WTC11 (cell line): ENCODE data around the gene RAPGEF5. TPM values are rescaled to one million over a fixed set of nuclear protein-coding genes. Genes with fewer than 3 reads are reported as not detected.

Experiments
- ATAC-seq: fragments of 200-7000 bp; cut with Tn5 transposase; 2 replicates; pipeline ENCODE4 v1.10.0; 2021; ENCODE audit warnings: mild to moderate bottlenecking, moderate library complexity
- CTCF ChIA-PET: fragments of 300-600 bp; sonication (Branson Sonifier 250); formaldehyde crosslinking; loops from one replicate; lab custom pipeline; 2021; ENCODE audit warnings: antibody characterized with exemption; lab: Charles Lee
- POLR2A ChIA-PET: fragments of 350-600 bp; sonication (Branson Sonifier 250); formaldehyde crosslinking; loops from one replicate; lab custom pipeline; 2021; ENCODE audit warnings: antibody characterized with exemption; lab: Charles Lee
- DNase-seq: peaks from one replicate; pipeline ENCODE4 v3.0.0; 2021; ENCODE audit warnings: low spot score
- H3K27ac Mint-ChIP-seq: 2 replicates; pipeline ENCODE4 v1.8.0; 2021; ENCODE audit warnings: mixed read lengths
- H3K27me3 Mint-ChIP-seq: 2 replicates; pipeline ENCODE4 v1.8.0; 2021; ENCODE audit warnings: low read depth, mild to moderate bottlenecking, moderate library complexity, mixed read lengths
- H3K36me3 Mint-ChIP-seq: 2 replicates; pipeline ENCODE4 v1.8.0; 2021; ENCODE audit warnings: mixed read lengths
- H3K4me1 Mint-ChIP-seq: 2 replicates; pipeline ENCODE4 v1.8.0; 2022; ENCODE audit warnings: mixed read lengths
- H3K4me3 Mint-ChIP-seq: 2 replicates; pipeline ENCODE4 v1.8.0; 2021; ENCODE audit warnings: mild to moderate bottlenecking, moderate library complexity, mixed read lengths
- H3K9me3 Mint-ChIP-seq: 2 replicates; pipeline ENCODE4 v1.8.0; 2021; ENCODE audit warnings: mixed read lengths
- AR ChIP-seq: fragments of 250-450 bp; sonication (Bioruptor Pico); IDR thresholded peaks from 2 replicates; pipeline ENCODE4 v1.9.0; 2021; ENCODE audit warnings: mild to moderate bottlenecking
- E2F1 ChIP-seq: sonication (generic); formaldehyde crosslinking; IDR thresholded peaks from 2 replicates; pipeline ENCODE4 v1.8.0; 2022; ENCODE audit warnings: mild to moderate bottlenecking, missing genetic modification reagents
- ETV6 ChIP-seq: sonication (generic); formaldehyde crosslinking; IDR thresholded peaks from 2 replicates; pipeline ENCODE4 v1.8.1; 2022; ENCODE audit warnings: mild to moderate bottlenecking, missing genetic modification reagents
- FOXK1 ChIP-seq: sonication (generic); formaldehyde crosslinking; IDR thresholded peaks from 2 replicates; pipeline ENCODE4 v1.8.0; 2022; ENCODE audit warnings: mild to moderate bottlenecking, moderate library complexity, missing genetic modification reagents
- FOXP1 ChIP-seq: sonication (generic); formaldehyde crosslinking; IDR thresholded peaks from 2 replicates; pipeline ENCODE4 v1.8.0; 2022; ENCODE audit warnings: missing genetic modification reagents, mild to moderate bottlenecking, moderate library complexity, borderline replicate concordance
- GRHL2 ChIP-seq: fragments of 250-450 bp; sonication (Bioruptor Pico); IDR thresholded peaks from 2 replicates; pipeline ENCODE4 v1.8.0; 2022; ENCODE audit warnings: mild to moderate bottlenecking, moderate library complexity; ENCODE audit not compliant: insufficient replicate concordance, severe bottlenecking
- HMGXB4 ChIP-seq: sonication (generic); formaldehyde crosslinking; IDR thresholded peaks from 2 replicates; pipeline ENCODE4 v1.8.1; 2023; ENCODE audit warnings: mild to moderate bottlenecking, moderate library complexity, missing genetic modification reagents
- IRF1 ChIP-seq: sonication (generic); formaldehyde crosslinking; IDR thresholded peaks from 2 replicates; pipeline ENCODE4 v1.8.0; 2023; ENCODE audit warnings: missing genetic modification reagents
- JAZF1 ChIP-seq: fragments of 250-450 bp; sonication (Bioruptor Pico); IDR thresholded peaks from 2 replicates; pipeline ENCODE4 v1.9.0; 2021; ENCODE audit warnings: moderate library complexity, mild to moderate bottlenecking, inconsistent platforms
- JUN ChIP-seq: sonication (generic); formaldehyde crosslinking; IDR thresholded peaks from 2 replicates; pipeline ENCODE4 v1.8.0; 2023; ENCODE audit warnings: mild to moderate bottlenecking, missing genetic modification reagents
- NFATC4 ChIP-seq: fragments of 250-450 bp; sonication (Bioruptor Pico); IDR thresholded peaks from 2 replicates; pipeline ENCODE4 v1.9.0; 2021; ENCODE audit warnings: mild to moderate bottlenecking
- NFYB ChIP-seq: sonication (generic); formaldehyde crosslinking; conservative IDR thresholded peaks from 2 replicates; pipeline ENCODE4 v1.8.0; 2022; ENCODE audit warnings: low read depth, missing genetic modification reagents
- PREB ChIP-seq: sonication (generic); formaldehyde crosslinking; IDR thresholded peaks from 2 replicates; pipeline ENCODE4 v1.8.1; 2022; ENCODE audit warnings: mild to moderate bottlenecking, missing genetic modification reagents, moderate library complexity, borderline replicate concordance
- ZBTB21 ChIP-seq: sonication (generic); formaldehyde crosslinking; IDR thresholded peaks from 2 replicates; pipeline ENCODE4 v1.8.1; 2023; ENCODE audit warnings: mild to moderate bottlenecking, missing genetic modification reagents, borderline replicate concordance
- ZNF219 ChIP-seq: sonication (generic); formaldehyde crosslinking; IDR thresholded peaks from 2 replicates; pipeline ENCODE4 v1.8.0; 2023; ENCODE audit warnings: missing genetic modification reagents, mild to moderate bottlenecking, borderline replicate concordance
- ZNF263 ChIP-seq: sonication (generic); formaldehyde crosslinking; IDR thresholded peaks from 2 replicates; pipeline ENCODE4 v1.8.1; 2022; ENCODE audit warnings: low read depth, mild to moderate bottlenecking, moderate library complexity, missing genetic modification reagents
- ZNF416 ChIP-seq: fragments of 250-450 bp; sonication (Bioruptor Pico); IDR thresholded peaks from 2 replicates; pipeline ENCODE4 v1.9.0; 2021; ENCODE audit warnings: mild to moderate bottlenecking, inconsistent platforms
- total RNA-seq: library from RNA; stranded (reverse); gene quantifications from 3 replicates; pipeline ENCODE4 v1.2.3, GENCODE V29; 2021

Gene RAPGEF5
- total RNA-seq, 1 experiment from 2014 or later: 12.3 TPM

GRCh38 chr7:22248111-22248809 lies 108.7 kb downstream of the RAPGEF5 start (continued):
- TF ChIP-seq ZNF263 (no peak), E2F1 (CRISPR knock-in tag) (no peak)
- TF ChIP-seq, all 79 proteins: peak for 0

GRCh38 chr7:22241805-22242390 lies 115.1 kb downstream of the RAPGEF5 start:
- POLR2A ChIA-PET: no interaction called here
- Mint-ChIP-seq H3K4me3 (no peak overlapping the region), H3K36me3 (peaks cover 12% of the 10 kb centered on the region), H3K27me3 (no peaks in the 10 kb centered on the region), H3K9me3 (peaks cover 16% of the 10 kb centered on the region), H3K4me1 (peaks cover 13% of the 10 kb centered on the region), H3K27ac (no peak overlapping the region)
- no peak for TF ChIP-seq FOXP1 (CRISPR knock-in tag)
- no peak for TF ChIP-seq JAZF1
- no peak for TF ChIP-seq NFYB (CRISPR knock-in tag)
- no peak for TF ChIP-seq NFATC4 (CRISPR knock-in tag)
- TF ChIP-seq FOXK1: no peak
- TF ChIP-seq PREB (CRISPR knock-in tag): no peak
- TF ChIP-seq IRF1 (CRISPR knock-in tag): no peak
- no peak for TF ChIP-seq ZNF416 (CRISPR knock-in tag)
- no peak for TF ChIP-seq ETV6 (CRISPR knock-in tag)
- no peak for TF ChIP-seq AR
- TF ChIP-seq ZBTB21 (CRISPR knock-in tag): no peak
- TF ChIP-seq JUN (CRISPR knock-in tag): no peak
- no peak for TF ChIP-seq GRHL2 (CRISPR knock-in tag)
- TF ChIP-seq E2F1 (CRISPR knock-in tag): no peak
- TF ChIP-seq ZNF219 (CRISPR knock-in tag): no peak
- no peak for TF ChIP-seq HMGXB4
- ATAC-seq (no peak), DNase-seq (no peak)
- CTCF ChIA-PET: no interaction called here
